Heart left ventricle (tissue), 13 donors: ENCODE data around the gene TNIP1.

Experiments
- CTCF ChIP-seq, 12 donors: fragments of 200-600 bp; sonication (generic) in 4 of 12; IDR thresholded peaks; one replicate each; pipeline versions ENCODE4 v1.5.0 to v1.8.0; 2018 to 2022; ENCODE audit warnings: antibody characterized with exemption in 12 of 12, mild to moderate bottlenecking in 5 of 12
- POLR2A ChIP-seq, 2 donors: fragments of 450-650 bp; IDR thresholded peaks; one replicate each; pipeline ENCODE4 v1.6.1; 2017; ENCODE audit warnings: antibody characterized with exemption in 2 of 2, mild to moderate bottlenecking in 2 of 2, moderate library complexity in 2 of 2
- donor health status: ischemic (EF 13 %, LVEDD 7.1; RV severe dilation, severe dysfunction).
- donor health status: DM: no; HTN: yes; CAD: no.
- donor health status: DM: no; HTN: no; CAD: no.
- donor health status: ischemic (EF 25% LVEDD 6.9; RV normal size, moderate dysfunction).
- donor health status: ischemic (EF 25% LVEDD 5.7; RV mildly dilated, moderate dysfunction).
- donor health status: ischemic (EF 35%, LVEDD 5.7; RV mildly dilated, moderate dysfunction).
- donor health status: nonischemic (EF 11% LVEDD 7.7; RV severe dilation, severe dysfunction).
- donor health status: DM: yes; HTN: yes; CAD: no.
- donor health status: PGD.
- donor health status: ischemic (EF 29% LVEDD 5.4; RV normal size, mild dysfunction).
- donor health status: nonischemic (EF 23%, LVEDD 6.1; RV moderate dilation, normal function).

DNA sequence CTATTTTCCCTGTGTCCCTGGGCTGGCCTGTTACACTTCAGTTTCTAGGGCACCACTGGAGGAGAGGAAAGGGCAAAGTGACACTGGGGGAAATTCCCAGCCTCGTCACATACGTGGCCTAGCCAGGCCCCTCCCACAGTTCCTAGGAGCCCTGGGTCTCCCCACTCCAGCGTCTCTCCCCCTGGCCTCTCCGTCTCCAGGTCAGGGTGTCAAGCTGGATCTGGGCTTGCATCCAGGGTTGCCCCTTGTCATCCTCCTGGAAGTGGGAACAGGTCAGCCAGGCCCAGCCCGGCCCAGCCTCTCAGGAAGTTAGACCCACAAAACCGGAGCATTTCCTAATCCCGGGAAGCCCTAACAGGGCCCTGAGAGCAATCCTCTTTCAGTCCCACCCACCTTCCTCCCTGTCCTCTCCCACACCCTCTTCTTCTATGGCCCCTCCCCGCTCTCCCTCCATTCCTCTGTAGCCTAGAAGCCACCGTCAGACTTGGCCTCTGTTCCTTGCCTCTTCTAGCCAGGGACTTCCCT, 4.7 kb upstream of the TNIP1 start:
- TF ChIP-seq CTCF (IDR thresholded peaks at IDR 0.05), result no peak
- no peak for TF ChIP-seq POLR2A (IDR thresholded peaks at IDR 0.05)
